NCI-H345 treated with DMSO at 0.1 percent for 48 hours (cell line): ENCODE measurements around the gene CLK3.
A peak's percentile ranks its signal among the peaks of the same experiment; 100 is the strongest.
"Not testable (repeated sequence)": the region's sequence is repeated elsewhere in the genome, so short reads cannot be mapped to it uniquely, and the experiment has no call there.

ENCODE experiments used
- DNase-seq: peaks from one replicate; lab custom pipeline; 2025; ENCODE audit not compliant: unreplicated experiment; lab: John Stamatoyannopoulos, UW

Gene CLK3

GRCh38 chr15:74615508-74616365, at the start of gene CLK3:
Gene CLK3, plus strand, starts transcription at chr15:74615836. Its CDS starts 3,361 bp downstream, at chr15:74619197.
- peak; percentile 83 for DNase-seq

GRCh38 chr15:74568594-74568993, 47.0 kb upstream of the CLK3 start:
- no peak for DNase-seq

- DNase-seq: no peak
Measured at GRCh38 chr15:74569731-74570070, 45.9 kb upstream of the CLK3 start.

- no peak for DNase-seq
Measured at GRCh38 chr15:74571191-74571590, 44.4 kb upstream of the CLK3 start.

GRCh38 chr15:74573987-74574386, 41.6 kb upstream of the CLK3 start:
- no peak for DNase-seq

- DNase-seq: no peak
Measured at GRCh38 chr15:74578496-74578994, 37.1 kb upstream of the CLK3 start.

- DNase-seq: no peak
Measured at GRCh38 chr15:74579001-74579400, 36.6 kb upstream of the CLK3 start.

- no peak for DNase-seq
Measured at GRCh38 chr15:74580538-74581350, 34.9 kb upstream of the CLK3 start.

- no peak for DNase-seq
Measured at GRCh38 chr15:74584204-74584603, 31.4 kb upstream of the CLK3 start.

- DNase-seq: no peak
Measured at GRCh38 chr15:74584779-74585178, 30.9 kb upstream of the CLK3 start.

- no peak for DNase-seq
Measured at GRCh38 chr15:74585191-74585590, 30.4 kb upstream of the CLK3 start.

GRCh38 chr15:74585857-74586256, 29.8 kb upstream of the CLK3 start:
- no peak for DNase-seq

- no peak for DNase-seq
Measured at GRCh38 chr15:74589826-74590225, 25.8 kb upstream of the CLK3 start.

- DNase-seq: no peak
Measured at GRCh38 chr15:74592222-74592621, 23.4 kb upstream of the CLK3 start.

GRCh38 chr15:74593122-74593521, 22.5 kb upstream of the CLK3 start:
- no peak for DNase-seq

- DNase-seq: no peak
Measured at GRCh38 chr15:74594455-74594854, 21.2 kb upstream of the CLK3 start.

- no peak for DNase-seq
Measured at GRCh38 chr15:74595271-74595670, 20.4 kb upstream of the CLK3 start.

- DNase-seq: not testable (repeated sequence)
Measured at GRCh38 chr15:74596736-74597135, 18.9 kb upstream of the CLK3 start.

- not testable (repeated sequence) for DNase-seq
Measured at GRCh38 chr15:74597146-74597705, 18.4 kb upstream of the CLK3 start.

- peak; percentile 67 for DNase-seq
Measured at GRCh38 chr15:74598126-74598842, 17.4 kb upstream of the CLK3 start.

- no peak for DNase-seq
Measured at GRCh38 chr15:74599156-74599555, 16.5 kb upstream of the CLK3 start.
